ENCODE data around the gene ARHGEF19.

DNA sequence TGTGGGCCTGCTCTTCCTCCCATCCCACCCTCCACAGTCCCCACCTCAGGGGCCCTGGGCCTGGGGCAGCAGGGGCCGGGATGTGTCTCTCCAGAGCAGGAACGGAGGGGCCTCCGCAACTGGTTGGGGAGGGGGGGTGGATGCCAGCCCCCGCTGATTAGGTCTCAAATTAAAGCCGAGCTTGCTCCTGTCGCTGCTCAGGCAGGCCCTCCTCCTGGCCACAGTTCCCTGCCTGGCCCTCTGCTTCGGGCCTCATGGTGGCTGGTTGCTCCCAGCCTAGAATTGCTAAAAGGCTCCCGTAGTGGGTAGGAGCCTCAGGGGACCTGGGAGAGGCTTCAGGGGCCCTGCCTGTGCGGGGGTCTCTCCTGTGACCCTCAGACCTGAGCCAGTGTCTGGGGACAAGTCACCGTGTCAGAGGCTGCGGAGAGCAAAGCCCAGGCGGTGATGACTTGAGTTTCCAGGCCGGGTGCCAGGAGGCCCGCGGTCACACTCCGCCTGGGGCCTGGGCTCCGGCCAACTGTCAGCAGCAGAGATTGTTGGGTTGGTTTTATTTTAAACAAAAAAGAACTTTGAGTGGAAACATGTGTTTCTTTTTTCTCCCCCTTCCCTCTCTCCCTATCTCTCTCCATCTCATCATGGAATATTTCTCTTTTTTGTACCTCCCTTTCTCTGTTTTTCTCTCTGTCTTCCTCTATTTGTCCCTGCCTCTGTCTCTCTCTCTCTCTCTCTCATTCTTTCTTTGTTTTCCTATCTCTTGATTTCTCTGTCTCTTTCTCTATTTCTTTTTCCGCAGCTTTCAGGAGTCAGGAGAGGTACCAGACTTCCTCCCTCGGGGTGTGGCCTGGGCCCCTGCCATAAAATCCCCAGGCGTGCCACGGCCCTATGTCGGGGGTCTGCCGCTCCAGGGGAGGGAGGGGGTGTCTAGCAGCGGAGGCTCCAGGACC is 36.6 kb downstream of the ARHGEF19 start:
- TF ChIP-seq EZH2 (IDR thresholded peaks at IDR 0.05): no peak
- TF ChIP-seq POLR2AphosphoS5 (IDR thresholded peaks at IDR 0.05; ENCODE audit: borderline replicate concordance, low read depth, low read length): peak; percentile 24; the same call in 1 of the 2 replicates
- no peak for TF ChIP-seq FOXP2 (optimal IDR thresholded peaks at IDR 0.05; ENCODE audit: control extremely low read depth, extremely low read length, insufficient read depth)

Measured in SK-N-MC (cell line).